ENCODE data around the gene MRAS. TPM values are rescaled to one million over a fixed set of nuclear protein-coding genes. Genes with fewer than 3 reads are reported as not detected.

The MRAS gene
- total and polyA plus RNA-seq, 2 of the 13 experiments (the other 11 are each of a cell fraction or from before 2014, with no cell fraction given): 8.8 to 36.2 TPM

DNA sequence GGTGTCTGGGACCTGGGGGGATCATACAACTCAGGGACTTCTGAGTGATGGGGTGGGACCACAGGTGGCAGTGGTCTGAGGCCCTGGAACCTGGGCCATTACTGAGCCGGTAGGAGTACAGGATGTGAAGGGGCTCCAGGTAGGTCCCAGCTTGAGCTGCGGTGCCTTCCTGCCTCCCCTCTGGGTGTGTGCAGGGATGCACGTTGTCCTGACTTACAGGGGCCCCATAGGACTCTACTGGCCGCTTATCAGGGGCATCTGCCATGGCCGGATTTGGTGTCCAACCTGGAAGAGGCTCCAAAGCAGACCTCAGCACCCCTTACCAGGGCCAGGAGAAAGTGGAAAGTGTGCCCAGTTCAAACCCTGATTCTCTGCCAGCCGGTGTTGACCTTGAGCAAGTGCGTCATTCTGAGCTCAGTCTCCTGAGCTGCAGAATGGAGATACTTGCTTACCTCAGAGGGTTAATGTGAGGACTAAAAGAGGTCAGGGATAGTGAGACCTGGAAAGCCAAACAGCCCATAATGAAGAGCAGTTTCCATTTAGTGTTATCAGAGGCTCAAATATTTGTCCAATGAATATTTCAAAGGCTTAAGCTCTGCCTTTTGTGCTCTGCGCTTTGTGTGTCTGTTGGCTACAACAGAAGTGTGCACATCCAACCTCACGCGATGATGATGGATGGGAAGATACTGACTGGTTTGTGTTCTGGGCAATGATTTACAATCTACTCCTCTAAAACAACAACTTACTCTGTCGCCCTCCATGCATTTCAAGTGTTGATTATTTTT is 50.6 kb downstream of the MRAS start (continued):
- TF ChIP-seq, protein P1, sequence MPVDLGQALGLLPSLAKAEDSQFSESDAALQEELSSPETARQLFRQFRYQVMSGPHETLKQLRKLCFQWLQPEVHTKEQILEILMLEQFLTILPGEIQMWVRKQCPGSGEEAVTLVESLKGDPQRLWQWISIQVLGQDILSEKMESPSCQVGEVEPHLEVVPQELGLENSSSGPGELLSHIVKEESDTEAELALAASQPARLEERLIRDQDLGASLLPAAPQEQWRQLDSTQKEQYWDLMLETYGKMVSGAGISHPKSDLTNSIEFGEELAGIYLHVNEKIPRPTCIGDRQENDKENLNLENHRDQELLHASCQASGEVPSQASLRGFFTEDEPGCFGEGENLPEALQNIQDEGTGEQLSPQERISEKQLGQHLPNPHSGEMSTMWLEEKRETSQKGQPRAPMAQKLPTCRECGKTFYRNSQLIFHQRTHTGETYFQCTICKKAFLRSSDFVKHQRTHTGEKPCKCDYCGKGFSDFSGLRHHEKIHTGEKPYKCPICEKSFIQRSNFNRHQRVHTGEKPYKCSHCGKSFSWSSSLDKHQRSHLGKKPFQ (CRISPR knock-in tag; IDR thresholded peaks at IDR 0.05; ENCODE audit: insufficient replicate concordance): no peak
- TF ChIP-seq KLF6 (CRISPR knock-in tag; IDR thresholded peaks at IDR 0.05): no peak
- peak; percentile 78 for TF ChIP-seq NR2F6 (IDR thresholded peaks at IDR 0.05)
- peak; percentile 68 for TF ChIP-seq NR2F6 (CRISPR knock-in tag; IDR thresholded peaks at IDR 0.05)
- no peak for TF ChIP-seq SMARCC2 (IDR thresholded peaks at IDR 0.05)
- TF ChIP-seq TP53 (CRISPR knock-in tag; conservative IDR thresholded peaks at IDR 0.05): no peak
- no peak for TF ChIP-seq SRF (IDR thresholded peaks at IDR 0.05; ENCODE audit: low read depth, low read length)
- no peak for TF ChIP-seq ZNF773 (CRISPR knock-in tag; IDR thresholded peaks at IDR 0.05; ENCODE audit: borderline replicate concordance)
- TF ChIP-seq ATRX (CRISPR knock-in tag; IDR thresholded peaks at IDR 0.05; ENCODE audit: borderline replicate concordance): no peak
- TF ChIP-seq, protein P2, sequence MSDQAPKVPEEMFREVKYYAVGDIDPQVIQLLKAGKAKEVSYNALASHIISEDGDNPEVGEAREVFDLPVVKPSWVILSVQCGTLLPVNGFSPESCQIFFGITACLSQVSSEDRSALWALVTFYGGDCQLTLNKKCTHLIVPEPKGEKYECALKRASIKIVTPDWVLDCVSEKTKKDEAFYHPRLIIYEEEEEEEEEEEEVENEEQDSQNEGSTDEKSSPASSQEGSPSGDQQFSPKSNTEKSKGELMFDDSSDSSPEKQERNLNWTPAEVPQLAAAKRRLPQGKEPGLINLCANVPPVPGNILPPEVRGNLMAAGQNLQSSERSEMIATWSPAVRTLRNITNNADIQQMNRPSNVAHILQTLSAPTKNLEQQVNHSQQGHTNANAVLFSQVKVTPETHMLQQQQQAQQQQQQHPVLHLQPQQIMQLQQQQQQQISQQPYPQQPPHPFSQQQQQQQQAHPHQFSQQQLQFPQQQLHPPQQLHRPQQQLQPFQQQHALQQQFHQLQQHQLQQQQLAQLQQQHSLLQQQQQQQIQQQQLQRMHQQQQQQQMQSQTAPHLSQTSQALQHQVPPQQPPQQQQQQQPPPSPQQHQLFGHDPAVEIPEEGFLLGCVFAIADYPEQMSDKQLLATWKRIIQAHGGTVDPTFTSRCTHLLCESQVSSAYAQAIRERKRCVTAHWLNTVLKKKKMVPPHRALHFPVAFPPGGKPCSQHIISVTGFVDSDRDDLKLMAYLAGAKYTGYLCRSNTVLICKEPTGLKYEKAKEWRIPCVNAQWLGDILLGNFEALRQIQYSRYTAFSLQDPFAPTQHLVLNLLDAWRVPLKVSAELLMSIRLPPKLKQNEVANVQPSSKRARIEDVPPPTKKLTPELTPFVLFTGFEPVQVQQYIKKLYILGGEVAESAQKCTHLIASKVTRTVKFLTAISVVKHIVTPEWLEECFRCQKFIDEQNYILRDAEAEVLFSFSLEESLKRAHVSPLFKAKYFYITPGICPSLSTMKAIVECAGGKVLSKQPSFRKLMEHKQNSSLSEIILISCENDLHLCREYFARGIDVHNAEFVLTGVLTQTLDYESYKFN (CRISPR knock-in tag; conservative IDR thresholded peaks at IDR 0.05): peak; percentile 74
- TF ChIP-seq ZNF777 (CRISPR knock-in tag; IDR thresholded peaks at IDR 0.05): no peak
- peak; percentile 27; the same call in 1 of the 2 replicates for TF ChIP-seq FOXK2 (IDR thresholded peaks at IDR 0.05)
- TF ChIP-seq CREB1 (IDR thresholded peaks at IDR 0.05): peak; percentile 56; the same call in 1 of the 2 replicates
- peak; percentile 59; the same call in 1 of the 2 replicates for TF ChIP-seq CREB1 (CRISPR knock-in tag; IDR thresholded peaks at IDR 0.05)
- no peak for TF ChIP-seq KDM3A (CRISPR knock-in tag; IDR thresholded peaks at IDR 0.05; ENCODE audit: low read depth)
- TF ChIP-seq PHB2 (IDR thresholded peaks at IDR 0.05; ENCODE audit: partially characterized antibody): no peak
- no peak for TF ChIP-seq TMF1 (CRISPR knock-in tag; IDR thresholded peaks at IDR 0.05; ENCODE audit: low read depth)
- TF ChIP-seq, protein P3, sequence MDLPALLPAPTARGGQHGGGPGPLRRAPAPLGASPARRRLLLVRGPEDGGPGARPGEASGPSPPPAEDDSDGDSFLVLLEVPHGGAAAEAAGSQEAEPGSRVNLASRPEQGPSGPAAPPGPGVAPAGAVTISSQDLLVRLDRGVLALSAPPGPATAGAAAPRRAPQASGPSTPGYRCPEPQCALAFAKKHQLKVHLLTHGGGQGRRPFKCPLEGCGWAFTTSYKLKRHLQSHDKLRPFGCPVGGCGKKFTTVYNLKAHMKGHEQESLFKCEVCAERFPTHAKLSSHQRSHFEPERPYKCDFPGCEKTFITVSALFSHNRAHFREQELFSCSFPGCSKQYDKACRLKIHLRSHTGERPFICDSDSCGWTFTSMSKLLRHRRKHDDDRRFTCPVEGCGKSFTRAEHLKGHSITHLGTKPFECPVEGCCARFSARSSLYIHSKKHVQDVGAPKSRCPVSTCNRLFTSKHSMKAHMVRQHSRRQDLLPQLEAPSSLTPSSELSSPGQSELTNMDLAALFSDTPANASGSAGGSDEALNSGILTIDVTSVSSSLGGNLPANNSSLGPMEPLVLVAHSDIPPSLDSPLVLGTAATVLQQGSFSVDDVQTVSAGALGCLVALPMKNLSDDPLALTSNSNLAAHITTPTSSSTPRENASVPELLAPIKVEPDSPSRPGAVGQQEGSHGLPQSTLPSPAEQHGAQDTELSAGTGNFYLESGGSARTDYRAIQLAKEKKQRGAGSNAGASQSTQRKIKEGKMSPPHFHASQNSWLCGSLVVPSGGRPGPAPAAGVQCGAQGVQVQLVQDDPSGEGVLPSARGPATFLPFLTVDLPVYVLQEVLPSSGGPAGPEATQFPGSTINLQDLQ (CRISPR knock-in tag; IDR thresholded peaks at IDR 0.05): no peak
- TF ChIP-seq, protein P4, sequence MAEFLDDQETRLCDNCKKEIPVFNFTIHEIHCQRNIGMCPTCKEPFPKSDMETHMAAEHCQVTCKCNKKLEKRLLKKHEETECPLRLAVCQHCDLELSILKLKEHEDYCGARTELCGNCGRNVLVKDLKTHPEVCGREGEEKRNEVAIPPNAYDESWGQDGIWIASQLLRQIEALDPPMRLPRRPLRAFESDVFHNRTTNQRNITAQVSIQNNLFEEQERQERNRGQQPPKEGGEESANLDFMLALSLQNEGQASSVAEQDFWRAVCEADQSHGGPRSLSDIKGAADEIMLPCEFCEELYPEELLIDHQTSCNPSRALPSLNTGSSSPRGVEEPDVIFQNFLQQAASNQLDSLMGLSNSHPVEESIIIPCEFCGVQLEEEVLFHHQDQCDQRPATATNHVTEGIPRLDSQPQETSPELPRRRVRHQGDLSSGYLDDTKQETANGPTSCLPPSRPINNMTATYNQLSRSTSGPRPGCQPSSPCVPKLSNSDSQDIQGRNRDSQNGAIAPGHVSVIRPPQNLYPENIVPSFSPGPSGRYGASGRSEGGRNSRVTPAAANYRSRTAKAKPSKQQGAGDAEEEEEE (CRISPR knock-in tag; IDR thresholded peaks at IDR 0.05; ENCODE audit: borderline replicate concordance): no peak
- TF ChIP-seq ZNF619 (CRISPR knock-in tag; IDR thresholded peaks at IDR 0.05): no peak
- TF ChIP-seq ZNF160 (CRISPR knock-in tag; IDR thresholded peaks at IDR 0.05): no peak
- TF ChIP-seq ZNF333 (CRISPR knock-in tag; IDR thresholded peaks at IDR 0.05; ENCODE audit: borderline replicate concordance): no peak
- peak; percentile 72; the same call in 1 of the 2 replicates for TF ChIP-seq MIXL1 (CRISPR knock-in tag; IDR thresholded peaks at IDR 0.05)
